T-helper 1 cell (primary cell): ENCODE measurements around the gene HAGHL.
"Not testable (repeated sequence)": the region's sequence is repeated elsewhere in the genome, so short reads cannot be mapped to it uniquely, and the experiment has no call there.

ENCODE experiments used
- DNase-seq, 5 donors: peaks; one replicate each; pipeline ENCODE4 v3.0.0-alpha.2; 2012 to 2020

Gene HAGHL

DNA sequence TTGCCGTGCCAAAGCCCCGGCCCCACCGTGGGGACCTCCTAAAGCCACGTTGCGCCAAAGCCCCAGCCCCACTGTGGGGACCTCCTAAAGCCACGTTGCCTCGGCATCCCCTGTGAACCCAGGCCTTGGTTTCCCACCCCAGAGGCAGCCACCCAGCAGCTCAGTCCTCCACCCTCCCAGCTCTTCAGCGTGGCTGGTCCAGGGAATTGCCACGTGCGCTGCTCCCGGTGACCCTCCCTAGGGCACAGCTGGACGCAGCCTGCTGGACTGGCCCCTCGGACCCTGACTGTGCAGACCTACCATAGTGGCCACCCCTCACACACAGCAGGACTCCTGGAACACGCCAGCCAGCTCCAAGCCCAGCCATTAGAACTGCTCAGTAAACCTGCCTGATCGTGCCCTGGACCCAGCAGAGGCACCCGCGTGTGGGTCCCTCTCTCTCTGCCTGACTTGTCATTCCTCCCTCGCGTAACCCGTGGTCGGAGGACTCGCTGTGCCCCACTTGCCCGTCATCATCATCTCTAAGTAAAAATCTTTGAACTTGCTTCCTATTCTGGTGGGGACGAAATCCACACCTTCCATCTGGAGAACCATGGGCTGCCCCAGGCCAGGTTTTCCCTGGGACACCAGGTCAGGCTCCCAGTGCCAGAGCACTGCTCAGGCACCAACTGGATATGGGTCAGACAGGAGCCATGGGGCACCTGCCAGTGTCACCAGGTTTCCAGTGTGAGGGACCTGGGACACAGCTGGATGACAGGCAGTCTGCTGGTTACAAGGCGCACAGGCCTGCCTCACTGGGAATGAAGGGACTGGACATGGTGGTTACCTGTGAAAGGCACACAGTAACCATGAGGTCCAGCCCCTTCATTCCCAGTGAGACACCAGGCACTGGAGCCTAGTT is 8.3 kb downstream of the HAGHL start:
- DNase-seq = no peak

DNA sequence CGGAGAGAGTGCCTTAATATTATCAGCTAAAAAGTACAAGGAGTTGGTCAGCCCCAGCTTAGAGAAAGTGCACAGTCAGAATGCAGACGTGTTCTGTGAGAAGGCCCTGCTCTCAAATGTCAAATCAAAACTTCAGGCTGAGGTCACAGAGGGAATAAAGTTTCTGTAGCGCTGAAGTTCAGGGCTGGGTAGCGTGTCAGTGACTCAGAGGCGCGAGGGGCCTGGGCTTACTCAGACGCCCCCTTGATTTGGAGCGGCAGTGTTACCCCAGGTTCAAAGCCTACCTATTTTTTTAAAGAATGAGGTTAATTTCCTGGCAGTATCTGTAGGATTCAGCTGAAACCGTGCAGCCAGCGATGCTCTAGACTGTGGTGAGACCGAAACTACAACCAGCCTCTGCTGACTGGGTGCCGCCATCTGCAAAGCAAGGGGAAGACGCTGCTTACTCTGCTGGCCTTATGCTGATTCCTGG is 9.1 kb downstream of the HAGHL start:
- peak in 1 of 5 donors; percentile 58 for DNase-seq

DNA sequence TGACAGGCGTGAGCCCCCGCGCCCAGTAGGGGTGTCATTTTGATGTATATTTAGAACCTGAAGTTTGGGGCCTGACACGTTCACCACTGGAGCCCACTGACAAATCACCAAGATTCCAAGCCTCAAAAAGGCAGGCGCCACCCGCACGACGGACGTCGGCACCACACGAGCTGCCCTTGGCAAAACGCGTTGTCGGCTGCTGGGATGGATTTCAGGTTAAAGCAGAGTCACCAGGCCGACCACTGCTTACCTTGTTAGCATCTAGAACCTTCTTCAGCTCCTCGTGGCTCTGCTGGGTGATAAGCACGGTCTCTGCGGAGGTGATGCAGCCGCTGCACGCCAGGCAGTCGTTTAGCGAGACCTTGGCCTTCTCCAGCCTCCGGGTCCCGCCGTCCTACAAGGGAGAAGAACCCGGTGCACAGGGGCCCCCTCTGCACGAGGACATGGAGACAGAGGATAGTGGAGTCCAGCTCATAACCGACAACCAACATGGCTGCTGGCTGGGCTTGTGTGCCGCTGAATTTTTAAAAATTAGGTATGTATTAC is 10.1 kb downstream of the HAGHL start:
- no peak for DNase-seq

DNA sequence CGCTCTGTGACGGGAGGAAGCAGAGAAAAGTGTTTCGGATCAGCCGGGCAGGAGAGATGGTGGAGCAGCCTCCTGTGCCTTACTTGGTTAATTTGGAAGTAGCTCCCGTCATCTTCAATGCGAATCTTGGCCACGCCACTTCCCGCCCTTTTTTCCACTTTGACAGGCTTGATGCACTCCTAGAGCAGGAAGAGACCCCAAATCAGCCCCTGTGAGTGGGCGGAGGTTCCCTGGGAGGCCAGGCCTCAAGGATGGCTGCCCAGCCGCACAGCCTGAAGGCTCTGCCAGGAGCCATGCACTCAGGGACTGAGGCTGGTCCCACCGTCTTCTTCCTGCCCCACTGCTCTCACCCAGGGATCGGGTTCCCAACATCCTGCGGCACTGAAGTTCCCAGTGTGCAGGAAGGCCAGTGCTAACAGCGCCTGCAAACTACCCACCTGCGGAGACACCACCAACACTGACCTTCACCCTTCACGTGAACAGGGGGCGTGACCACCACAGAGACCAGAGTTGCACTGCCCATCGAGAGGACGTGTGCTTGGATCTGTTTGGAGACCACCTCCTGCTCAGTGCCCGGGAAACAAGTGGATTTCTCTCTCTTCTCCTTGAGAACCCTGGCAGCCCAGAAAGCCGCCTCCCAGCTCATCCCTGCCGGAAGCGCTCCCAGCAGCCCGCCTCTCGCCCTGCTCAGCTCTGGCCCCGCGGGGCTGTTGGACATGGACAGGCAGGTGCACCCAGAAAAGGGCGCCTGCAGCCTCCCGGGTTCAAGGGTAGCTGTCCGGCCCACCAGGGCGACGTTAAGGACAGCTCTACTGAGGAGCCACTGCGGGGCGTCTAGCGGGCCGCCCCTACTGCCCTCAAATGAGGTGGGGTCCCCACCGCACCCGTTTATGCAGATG is 12.9 kb downstream of the HAGHL start:
- DNase-seq = no peak

- no peak for DNase-seq
These were observed 13.5 kb downstream of the HAGHL start for GRCh38 chr16:740459-740763.

GRCh38 chr16:740764-741505 is 14.0 kb downstream of the HAGHL start, which contains the start of gene CIAO3:
CIAO3 (minus strand) TSS chr16:740997; CDS start chr16:740985, 12 bp downstream.
- peak; percentile 78 to 90 (median 89) for DNase-seq

DNA sequence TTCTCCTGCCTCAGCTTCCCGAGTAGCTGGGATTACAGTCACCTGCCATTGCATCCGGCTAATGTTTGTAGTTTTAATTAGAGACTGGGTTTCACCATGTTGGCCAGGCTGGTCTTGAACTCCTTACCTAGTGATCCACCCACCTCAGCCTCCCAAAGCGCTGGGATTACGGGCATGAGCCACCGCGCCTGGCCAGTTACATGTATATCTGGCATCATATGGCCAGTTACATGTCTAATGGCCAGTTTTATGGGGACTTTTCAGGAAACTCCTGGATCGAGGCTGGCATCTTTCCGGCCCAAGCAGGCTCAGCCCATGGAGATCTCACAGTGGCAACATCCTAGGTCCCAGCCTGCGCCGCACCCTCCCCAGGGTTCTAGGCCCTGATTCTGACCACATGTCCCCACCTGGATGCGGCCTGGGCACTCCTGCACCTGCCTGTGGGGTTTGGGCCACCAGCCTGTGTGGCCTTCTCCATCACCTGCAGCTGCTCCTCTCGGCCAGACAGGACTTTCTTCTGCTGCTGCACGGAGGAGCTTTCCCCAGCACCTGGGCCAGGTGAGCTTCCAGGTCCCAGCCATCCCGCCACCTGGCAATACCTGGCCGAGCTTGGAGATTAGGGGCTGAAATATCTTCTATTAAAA is 15.2 kb downstream of the HAGHL start:
- no peak for DNase-seq

DNA sequence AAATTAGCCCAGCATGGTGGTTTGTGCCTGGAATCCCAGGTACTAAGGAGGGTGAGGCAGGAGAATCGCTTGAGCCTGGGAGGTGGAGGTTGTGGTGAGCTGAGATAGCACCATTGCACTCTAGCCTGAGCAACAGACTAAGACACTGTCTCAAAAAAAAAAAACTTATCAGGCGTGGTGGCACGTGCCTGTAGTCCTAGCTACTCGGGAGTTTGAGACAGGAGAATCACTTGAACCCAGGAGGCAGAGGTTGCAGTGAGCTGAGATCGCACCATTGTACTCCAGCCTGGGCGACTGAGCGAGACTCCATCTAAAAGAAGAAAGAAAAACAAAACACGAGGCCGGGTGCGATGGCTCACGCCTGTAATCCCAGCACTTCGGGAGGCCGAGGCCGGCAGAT is 16.0 kb downstream of the HAGHL start:
- DNase-seq = not testable (repeated sequence)

GRCh38 chr16:743794-744500 is 17.0 kb downstream of the HAGHL start:
- DNase-seq = no peak

GRCh38 chr16:745739-746138 is 18.8 kb downstream of the HAGHL start:
- DNase-seq = no peak

DNA sequence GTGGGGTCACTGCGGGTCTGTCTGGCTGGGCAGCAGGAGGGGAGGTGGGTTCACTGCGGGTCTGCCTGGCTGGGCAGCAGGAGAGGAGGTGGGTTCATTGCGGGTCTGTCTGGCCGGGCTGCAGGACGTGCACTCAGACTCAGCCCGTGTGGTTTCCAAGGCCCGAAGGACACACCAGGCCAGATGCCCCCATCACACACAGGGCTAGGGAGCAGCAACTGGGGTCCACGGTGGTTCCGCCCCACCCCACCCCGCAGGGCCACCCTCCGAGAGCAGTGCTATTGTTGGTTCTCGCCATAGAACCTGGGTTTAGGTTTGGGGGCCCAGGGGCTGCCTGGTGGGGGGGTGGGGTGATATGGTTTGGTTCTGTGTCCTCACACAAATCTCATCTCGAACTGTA is 19.7 kb downstream of the HAGHL start:
- no peak for DNase-seq

DNA sequence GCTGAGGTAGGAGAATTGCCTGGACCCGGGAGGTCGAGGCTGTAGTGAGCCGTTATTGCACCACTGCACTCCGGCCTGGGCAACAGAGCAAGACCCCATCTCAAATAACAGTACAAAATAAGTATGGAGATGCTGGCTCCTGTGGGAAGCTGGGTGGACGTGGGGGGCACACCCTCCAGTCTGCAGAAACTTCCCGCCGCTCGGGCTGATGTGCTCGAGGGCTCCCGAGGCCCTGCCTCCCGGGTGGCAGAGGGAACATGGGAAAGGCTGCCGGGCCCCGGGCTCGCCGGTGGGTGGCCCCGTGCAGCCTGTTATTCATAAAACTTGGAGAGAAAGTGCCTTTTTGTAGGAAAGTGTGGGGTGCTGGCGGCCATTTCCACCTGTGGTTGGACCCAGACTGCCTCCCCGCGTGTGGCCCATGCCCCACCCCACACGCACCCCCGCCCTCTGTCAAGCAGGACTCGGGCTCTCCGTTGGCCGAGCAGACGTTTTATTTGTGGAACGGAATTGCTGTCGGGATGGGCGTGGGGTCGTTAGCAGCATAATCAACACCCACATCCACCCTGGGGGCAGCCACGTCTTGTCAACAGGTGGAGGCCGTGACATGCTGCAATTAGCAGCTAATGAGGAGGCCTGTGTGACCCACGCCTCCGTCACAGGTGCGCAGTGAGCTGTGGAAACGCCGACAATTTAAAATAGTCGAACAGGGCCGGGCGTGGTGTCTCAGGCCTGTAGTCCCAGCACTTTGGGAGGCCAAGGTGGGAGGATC is 21.3 kb downstream of the HAGHL start:
- DNase-seq = no peak

DNA sequence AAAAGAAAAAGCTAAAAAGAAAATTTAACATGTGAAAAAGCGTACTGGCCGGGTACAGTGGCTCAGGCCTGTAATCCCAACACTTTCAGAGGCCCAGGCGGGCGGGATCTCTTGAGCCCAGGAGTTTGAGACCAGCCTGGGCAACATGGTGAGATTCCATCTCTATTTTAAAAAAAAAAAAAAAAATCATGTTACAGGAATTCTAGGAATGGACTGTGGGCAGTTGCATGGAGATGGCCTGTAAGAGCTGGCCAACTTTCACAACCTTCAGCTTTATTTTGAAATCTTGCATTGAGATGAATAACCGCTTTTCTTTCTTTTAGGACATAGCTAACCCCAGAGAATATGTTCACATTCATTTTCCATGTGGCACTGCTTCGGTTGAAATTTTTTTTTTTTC is 22.1 kb downstream of the HAGHL start:
- no peak for DNase-seq

DNA sequence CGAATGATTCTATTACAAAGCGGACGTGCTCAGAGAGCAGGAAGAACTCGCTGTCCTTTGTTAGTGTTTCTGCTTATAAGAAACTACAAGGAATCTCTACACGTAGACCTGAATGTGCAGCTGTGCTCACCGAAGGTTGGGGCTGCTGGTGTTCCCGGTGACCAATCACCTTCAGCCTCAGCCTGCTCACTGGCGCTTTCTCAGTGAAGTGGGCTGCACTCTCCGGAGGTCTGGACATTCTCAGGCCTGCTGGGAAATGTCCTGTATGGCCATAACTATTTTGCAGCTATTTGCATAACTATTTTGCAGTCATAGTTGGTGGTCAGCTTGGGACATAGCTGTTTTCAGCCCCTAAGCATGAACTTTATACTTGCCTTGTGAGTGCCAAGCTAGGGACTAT is 23.6 kb downstream of the HAGHL start:
- DNase-seq = no peak

- no peak for DNase-seq
These were observed 24.5 kb downstream of the HAGHL start for GRCh38 chr16:751152-752006.

DNA sequence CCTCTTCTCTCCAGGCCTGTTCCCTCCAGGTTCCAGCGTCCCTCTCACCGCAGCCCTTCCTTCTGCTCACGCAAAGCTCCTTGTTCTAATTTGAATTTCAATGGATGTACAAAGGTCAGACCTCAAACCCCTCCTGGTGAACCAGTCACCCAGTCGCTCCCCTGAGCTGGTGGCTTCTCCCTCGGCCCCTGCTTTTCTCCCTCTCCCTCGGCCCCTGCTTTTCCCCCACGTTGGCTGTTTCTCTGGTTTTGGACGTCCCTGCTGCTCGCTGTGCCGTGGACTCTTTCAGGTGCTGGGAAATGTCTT is 25.1 kb downstream of the HAGHL start:
- no peak for DNase-seq

DNA sequence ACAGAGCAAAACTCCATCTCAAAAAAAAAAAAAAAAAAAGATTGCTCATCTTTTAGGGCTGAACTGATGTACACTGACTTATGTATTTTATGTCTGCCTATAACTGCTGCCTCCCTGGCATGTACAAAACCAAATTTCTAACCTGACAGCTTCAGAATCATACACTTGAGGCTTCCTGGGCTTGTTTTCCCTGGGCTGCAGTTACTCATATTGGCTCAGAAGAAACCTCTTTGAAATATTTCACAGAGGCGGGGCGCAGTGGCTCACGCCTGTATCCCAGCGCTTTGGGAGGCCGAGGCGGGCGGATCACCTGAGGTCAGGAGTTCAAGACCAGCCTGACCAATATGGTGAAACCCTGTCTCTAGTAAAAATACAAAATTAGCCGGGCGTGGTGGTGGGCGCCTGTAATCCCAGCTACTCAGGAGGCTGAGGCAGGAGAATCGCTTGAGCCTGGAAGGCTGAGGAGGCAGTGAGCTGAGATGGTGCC is 27.3 kb downstream of the HAGHL start:
- DNase-seq = not testable (repeated sequence)

DNA sequence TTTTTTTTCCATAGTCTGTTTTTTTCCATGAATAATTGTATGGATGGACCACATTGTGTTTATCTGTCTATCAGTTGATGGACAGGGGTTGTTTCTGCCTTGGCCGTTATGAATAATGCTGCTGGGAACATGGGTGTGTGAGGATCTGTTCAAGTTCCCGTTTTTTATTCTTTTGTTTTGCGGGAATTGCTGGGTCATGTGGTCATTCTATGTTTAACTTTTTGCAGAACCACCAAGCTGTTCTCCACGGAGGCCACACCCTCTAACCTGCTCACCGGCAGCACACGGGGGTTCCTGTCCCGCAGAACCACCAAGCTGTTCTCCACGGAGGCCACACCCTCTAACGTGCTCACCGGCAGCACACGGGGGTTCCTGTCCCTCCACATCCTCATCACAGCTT is 27.8 kb downstream of the HAGHL start:
- DNase-seq = no peak

DNA sequence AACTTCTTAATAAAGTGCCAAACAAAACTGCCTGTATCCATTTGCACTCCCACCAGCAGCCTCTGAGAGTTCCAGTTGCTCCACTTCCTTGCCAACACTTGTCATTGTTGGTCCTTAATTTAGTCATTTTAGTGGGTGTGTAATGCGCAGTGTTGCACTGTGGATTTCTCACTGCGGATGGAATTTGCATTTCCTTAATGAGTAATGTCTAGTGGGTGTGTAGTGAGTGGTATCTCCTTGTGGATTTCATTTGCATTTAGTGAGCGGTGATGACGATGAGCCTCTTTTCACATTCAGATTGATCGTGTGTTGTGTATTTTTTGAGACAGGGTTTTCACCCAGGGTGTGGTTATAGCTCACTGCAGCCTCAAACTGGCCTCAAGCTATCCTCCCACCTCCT is 29.5 kb downstream of the HAGHL start:
- DNase-seq = no peak
